Prostate gland (tissue), 2 donors: ENCODE data around the gene AARS1. TPM values are rescaled to one million over a fixed set of nuclear protein-coding genes. Genes with fewer than 3 reads are reported as not detected.
"Not testable (repeated sequence)": the region's sequence is repeated elsewhere in the genome, so short reads cannot be mapped to it uniquely, and the experiment has no call there.

Source experiments
- DNase-seq: peaks from one replicate; pipeline ENCODE4 v3.0.0-alpha.2; 2019; ENCODE audit warnings: low spot score
- H3K27ac ChIP-seq, 2 donors: fragments of 200-600 bp; sonication (generic); 2 replicates each; pipeline ENCODE4 v1.5.1; 2017 to 2019
- H3K27me3 ChIP-seq: fragments of 200-600 bp; sonication (generic); replicated peaks from 2 replicates; pipeline ENCODE4 v1.5.1; 2019; ENCODE audit not compliant: insufficient read depth
- H3K36me3 ChIP-seq, 2 donors: fragments of 200-600 bp; sonication (generic); 1 replicate in 1 of 2; 2 replicates in 1 of 2; pipeline versions ENCODE4 v1.5.1 to v1.8.1; 2017 to 2019
- H3K4me1 ChIP-seq: fragments of 200-600 bp; sonication (generic); replicated peaks from 2 replicates; pipeline ENCODE4 v1.5.1; 2019
- H3K4me3 ChIP-seq, 2 donors: fragments of 200-600 bp; sonication (generic); 2 replicates each; pipeline ENCODE4 v1.5.1; 2017 to 2019
- H3K9me3 ChIP-seq: fragments of 200-600 bp; sonication (generic); 2 replicates; pipeline ENCODE4 v1.5.1; 2017
- POLR2A ChIP-seq: fragments of 450-650 bp; IDR thresholded peaks from one replicate; pipeline ENCODE4 v1.6.1; 2016; ENCODE audit warnings: antibody characterized with exemption, mild to moderate bottlenecking
- POLR2AphosphoS5 ChIP-seq: sonication (generic); formaldehyde crosslinking; IDR thresholded peaks from one replicate; pipeline ENCODE4 v1.6.1; 2017; ENCODE audit warnings: antibody characterized with exemption
- WGBS: methylation state at CpG from one replicate; pipeline ENCODE4 v1.1.5; 2018; 5-methylcytosine and 5-hydroxymethylcytosine counted together
- intact Hi-C: fragments of 100-400 bp; cut with DNase I; formaldehyde crosslinking; loops from one replicate; pipeline ENCODE4 v1.14.2; 2022
- total RNA-seq, 2 donors: library from RNA; depleted of rRNA; stranded (reverse); fragments of >200 nt; gene quantifications; one replicate each; pipeline ENCODE4 v1.1.0, GENCODE V29; 2016
- TF ChIP-seq, protein P1 (sequence below), 4 experiments: fragments of 200-600 bp in 2 of 4; fragments of 450-650 bp in 2 of 4; sonication (generic) in 2 of 4; IDR thresholded peaks; 1 replicate in 3 of 4; 2 replicates in 1 of 4; pipeline ENCODE4 v1.5.1; 2016 to 2019; ENCODE audit warnings: antibody characterized with exemption in 4 of 4, mild to moderate bottlenecking in 2 of 4, moderate library complexity in 2 of 4

AARS1 gene
- total RNA-seq, 2 donors from 2014 or later: 79.1 to 93.1 TPM

DNA sequence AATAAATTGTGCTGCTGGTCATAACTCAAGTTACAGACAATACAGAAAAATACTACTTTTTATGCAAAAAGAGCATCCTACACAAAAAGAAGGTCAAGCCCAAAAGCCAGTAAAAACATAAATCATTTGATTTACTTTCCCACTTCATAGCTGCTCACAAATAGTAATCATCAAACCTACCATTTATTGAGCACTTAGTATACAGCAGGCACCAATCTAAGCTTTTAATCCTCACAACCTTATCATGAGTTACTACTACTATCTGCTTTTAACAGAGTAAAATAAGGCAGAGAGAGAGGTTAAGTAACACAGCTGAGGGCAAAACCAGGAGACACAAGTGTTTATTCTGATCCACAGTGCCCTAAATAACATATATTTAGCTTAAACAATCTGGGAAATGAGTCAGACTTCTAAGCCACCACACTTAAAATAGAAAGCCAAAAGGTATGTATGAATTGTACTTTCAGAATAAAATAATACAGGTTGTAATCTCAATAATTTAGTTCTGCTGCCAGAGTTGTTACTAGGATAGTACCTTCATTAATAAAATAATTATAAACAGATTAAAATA lies 1.7 kb upstream of the AARS1 start:
- H3K4me1 ChIP-seq: no peaks in the 10 kb centered on the region
- intact Hi-C loops: no loop called here
- no peaks in the 10 kb centered on the region for H3K27me3 ChIP-seq
- DNase-seq: no peak
- no peak overlapping the region for H3K4me3 ChIP-seq
- H3K36me3 ChIP-seq: no peaks in the 10 kb centered on the region
- no peak overlapping the region for H3K27ac ChIP-seq
- TF ChIP-seq, protein P1, sequence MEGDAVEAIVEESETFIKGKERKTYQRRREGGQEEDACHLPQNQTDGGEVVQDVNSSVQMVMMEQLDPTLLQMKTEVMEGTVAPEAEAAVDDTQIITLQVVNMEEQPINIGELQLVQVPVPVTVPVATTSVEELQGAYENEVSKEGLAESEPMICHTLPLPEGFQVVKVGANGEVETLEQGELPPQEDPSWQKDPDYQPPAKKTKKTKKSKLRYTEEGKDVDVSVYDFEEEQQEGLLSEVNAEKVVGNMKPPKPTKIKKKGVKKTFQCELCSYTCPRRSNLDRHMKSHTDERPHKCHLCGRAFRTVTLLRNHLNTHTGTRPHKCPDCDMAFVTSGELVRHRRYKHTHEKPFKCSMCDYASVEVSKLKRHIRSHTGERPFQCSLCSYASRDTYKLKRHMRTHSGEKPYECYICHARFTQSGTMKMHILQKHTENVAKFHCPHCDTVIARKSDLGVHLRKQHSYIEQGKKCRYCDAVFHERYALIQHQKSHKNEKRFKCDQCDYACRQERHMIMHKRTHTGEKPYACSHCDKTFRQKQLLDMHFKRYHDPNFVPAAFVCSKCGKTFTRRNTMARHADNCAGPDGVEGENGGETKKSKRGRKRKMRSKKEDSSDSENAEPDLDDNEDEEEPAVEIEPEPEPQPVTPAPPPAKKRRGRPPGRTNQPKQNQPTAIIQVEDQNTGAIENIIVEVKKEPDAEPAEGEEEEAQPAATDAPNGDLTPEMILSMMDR (IDR thresholded peaks at IDR 0.05): no peak
- TF ChIP-seq POLR2AphosphoS5 (no peak), POLR2A (no peak)
- H3K9me3 ChIP-seq: no peaks in the 10 kb centered on the region

DNA sequence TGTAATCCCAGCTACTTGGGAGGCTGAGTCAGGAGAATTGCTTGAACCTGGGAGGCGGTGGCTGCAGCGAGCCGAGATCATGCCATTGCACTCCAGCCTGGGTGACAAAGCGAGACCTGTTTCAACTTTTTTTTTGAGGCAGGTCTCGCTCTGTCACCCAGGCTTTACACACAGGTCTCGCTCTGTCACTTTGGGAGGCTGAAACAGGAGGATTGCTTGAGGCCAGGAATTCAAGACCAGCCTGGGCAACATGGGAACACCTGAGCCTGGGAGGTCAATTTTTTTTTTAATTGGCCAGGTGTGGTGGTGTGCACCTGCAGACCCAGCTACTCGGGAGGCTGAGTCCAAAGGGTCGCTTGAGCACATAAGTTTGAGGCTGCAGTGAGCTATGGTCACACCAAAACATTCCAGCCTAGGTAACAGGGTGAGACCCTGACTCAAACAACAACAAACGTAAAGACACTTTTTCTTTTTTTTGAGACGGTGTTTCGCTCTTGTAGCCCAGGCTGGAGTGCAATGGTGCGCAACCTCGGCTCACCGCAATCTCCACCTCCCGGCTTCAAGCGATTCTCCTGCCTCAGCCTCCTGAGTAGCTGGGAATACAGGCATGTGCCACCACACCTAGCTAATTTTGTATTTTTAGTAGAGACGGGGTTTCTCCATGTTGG lies 1.9 kb downstream of the AARS1 start:
- H3K9me3 ChIP-seq, DNase-seq, H3K27ac ChIP-seq, H3K27me3 ChIP-seq, H3K36me3 ChIP-seq, H3K4me1 ChIP-seq, intact Hi-C loops, H3K4me3 ChIP-seq: not testable (repeated sequence)
- 93% methylated on average over 17 of the region's 17 CpGs for WGBS

DNA sequence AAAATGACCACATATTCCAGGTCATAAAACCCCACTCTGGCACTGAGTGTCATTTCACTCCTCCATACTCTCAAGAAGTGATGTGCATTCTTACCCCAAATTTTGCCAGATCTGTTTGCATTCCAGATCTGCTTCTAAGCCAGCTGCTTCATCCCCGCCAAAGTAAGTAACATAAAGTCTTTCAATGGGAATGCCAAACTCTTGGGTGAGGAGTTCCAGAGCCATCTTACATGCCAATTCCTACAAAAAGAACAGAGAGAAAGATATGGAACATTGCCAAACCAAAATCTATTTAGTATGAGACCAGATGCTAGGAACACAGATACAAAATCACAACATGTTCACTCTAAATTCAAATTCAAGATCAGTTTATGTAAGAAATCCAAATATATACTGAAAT lies 12.9 kb downstream of the AARS1 start:
- DNase-seq: no peak
- intact Hi-C loops: no loop called here
- no peak for TF ChIP-seq POLR2A
- TF ChIP-seq, protein P1 (IDR thresholded peaks at IDR 0.05): no peak
- TF ChIP-seq POLR2AphosphoS5: no peak
- H3K36me3 ChIP-seq: peaks cover 14 to 16% of the 10 kb centered on the region in 2 donors
- 91% methylated on average over 1 of the region's 1 CpG for WGBS
- no peaks in the 10 kb centered on the region for H3K4me1 ChIP-seq
- no peak overlapping the region for H3K4me3 ChIP-seq
- no peaks in the 10 kb centered on the region for H3K27me3 ChIP-seq
- H3K27ac ChIP-seq: no peak overlapping the region
- no peaks in the 10 kb centered on the region for H3K9me3 ChIP-seq

DNA sequence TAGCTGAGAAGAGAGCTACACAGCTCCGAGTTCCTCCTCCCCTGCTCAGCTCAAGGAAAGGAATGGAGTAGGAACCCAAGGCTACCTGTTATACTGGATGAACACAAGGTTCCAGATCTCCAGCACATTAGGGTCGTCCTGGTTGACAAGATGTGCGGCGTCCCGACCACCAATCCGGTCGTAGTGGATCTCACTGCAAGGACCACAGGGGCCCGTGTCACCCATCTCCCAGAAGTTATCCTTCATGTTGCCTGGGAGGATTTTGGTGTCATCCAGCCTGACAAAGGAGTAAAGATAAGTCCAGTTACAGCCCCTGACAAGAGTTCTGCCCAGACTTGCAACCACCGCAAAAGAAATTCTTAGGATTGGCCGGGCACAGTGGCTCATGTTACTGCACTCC lies 17.6 kb downstream of the AARS1 start:
- 85% methylated on average over 10 of the region's 10 CpGs for WGBS
- H3K4me1 ChIP-seq: no peaks in the 10 kb centered on the region
- H3K9me3 ChIP-seq: no peaks in the 10 kb centered on the region
- H3K27ac ChIP-seq: no peak overlapping the region
- no peak overlapping the region for H3K4me3 ChIP-seq
- H3K27me3 ChIP-seq: no peaks in the 10 kb centered on the region
- TF ChIP-seq, protein P1 (IDR thresholded peaks at IDR 0.05): no peak
- TF ChIP-seq POLR2AphosphoS5 (no peak), POLR2A (no peak)
- peaks cover 22 to 27% of the 10 kb centered on the region in 2 donors for H3K36me3 ChIP-seq
- no peak for DNase-seq
- intact Hi-C loops: no loop called here

DNA sequence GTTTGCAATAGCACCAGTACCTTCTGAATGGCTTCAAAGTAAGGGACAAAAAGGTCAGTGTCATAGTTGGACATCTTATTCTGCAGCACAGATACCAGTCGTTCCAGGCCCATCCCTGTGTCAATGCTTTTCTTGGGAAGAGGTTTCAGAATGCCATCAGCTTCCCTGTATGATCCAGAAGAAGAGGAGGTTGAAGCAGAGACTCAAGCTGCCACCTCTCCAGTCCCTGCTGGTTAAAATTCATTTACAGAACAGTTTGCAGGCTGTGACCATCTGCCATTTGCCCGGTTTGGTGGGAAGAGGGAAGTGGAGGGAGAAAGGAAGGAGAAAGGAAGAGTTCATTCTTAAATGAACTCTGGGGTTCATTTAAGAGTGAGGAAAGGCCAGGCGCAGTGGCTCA lies 19.1 kb downstream of the AARS1 start:
- TF ChIP-seq POLR2A (no peak), POLR2AphosphoS5 (no peak)
- TF ChIP-seq, protein P1 (IDR thresholded peaks at IDR 0.05): no peak
- no peak for DNase-seq
- peaks cover 21 to 34% of the 10 kb centered on the region in 2 donors for H3K36me3 ChIP-seq
- H3K27me3 ChIP-seq: no peaks in the 10 kb centered on the region
- intact Hi-C loops: no loop called here
- no peak overlapping the region for H3K4me3 ChIP-seq
- WGBS: 88% methylated on average over 3 of the region's 3 CpGs
- H3K9me3 ChIP-seq: no peaks in the 10 kb centered on the region
- no peak overlapping the region for H3K27ac ChIP-seq
- no peaks in the 10 kb centered on the region for H3K4me1 ChIP-seq
